Measurements from ENCODE around the gene LGALS3BP.

Gene LGALS3BP

GRCh38 chr17:78934681-78935418 is 44.9 kb downstream of the LGALS3BP start:
- DNase-seq: no peak

GRCh38 chr17:78933959-78934568 is 45.7 kb downstream of the LGALS3BP start:
- peak; percentile 99 for DNase-seq

DNA sequence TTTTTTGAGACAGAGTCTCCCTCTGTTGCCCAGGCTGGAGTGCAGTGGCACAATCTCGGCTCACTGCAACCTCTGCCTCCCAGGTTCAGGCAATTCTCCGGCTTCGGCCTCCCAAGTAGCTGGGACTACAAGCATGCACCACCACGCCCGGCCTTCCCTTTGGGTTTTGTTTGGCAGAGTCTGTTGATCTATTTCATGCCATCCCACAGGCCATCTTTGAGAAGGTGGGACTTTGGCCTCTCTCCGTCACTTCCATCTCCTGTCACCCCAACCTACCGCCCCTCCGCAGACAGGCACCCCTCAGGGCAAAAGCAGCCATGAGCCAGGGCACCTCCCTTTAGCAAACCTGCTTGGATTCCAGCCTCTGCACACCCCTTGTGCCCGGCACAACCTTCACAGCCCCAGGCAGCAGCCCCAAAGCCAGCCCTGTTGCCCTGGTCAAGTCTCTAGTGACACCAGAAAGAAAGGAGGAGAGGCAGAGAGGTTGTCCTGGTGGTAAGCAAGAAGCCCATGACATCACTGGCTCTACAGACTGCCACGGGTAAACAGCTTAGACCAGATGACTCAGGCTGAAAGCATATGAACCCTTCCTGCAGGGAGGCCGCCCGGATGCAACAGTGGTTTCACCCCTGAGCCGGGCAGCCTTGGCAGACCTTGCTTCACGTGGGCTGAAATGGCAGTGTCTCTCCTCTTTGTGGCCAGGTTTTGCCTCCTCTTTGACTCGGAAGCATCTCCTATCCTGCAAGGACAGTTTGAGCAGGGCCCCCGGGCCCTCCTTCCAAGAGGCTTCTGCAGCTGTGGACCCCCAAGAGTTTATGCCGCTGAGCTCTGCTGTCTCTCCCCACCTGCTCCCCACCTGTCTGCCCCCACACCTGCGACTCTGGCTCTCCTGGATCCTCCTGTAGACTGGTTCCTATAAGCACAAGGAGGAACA is 46.4 kb downstream of the LGALS3BP start:
- DNase-seq: no peak

DNA sequence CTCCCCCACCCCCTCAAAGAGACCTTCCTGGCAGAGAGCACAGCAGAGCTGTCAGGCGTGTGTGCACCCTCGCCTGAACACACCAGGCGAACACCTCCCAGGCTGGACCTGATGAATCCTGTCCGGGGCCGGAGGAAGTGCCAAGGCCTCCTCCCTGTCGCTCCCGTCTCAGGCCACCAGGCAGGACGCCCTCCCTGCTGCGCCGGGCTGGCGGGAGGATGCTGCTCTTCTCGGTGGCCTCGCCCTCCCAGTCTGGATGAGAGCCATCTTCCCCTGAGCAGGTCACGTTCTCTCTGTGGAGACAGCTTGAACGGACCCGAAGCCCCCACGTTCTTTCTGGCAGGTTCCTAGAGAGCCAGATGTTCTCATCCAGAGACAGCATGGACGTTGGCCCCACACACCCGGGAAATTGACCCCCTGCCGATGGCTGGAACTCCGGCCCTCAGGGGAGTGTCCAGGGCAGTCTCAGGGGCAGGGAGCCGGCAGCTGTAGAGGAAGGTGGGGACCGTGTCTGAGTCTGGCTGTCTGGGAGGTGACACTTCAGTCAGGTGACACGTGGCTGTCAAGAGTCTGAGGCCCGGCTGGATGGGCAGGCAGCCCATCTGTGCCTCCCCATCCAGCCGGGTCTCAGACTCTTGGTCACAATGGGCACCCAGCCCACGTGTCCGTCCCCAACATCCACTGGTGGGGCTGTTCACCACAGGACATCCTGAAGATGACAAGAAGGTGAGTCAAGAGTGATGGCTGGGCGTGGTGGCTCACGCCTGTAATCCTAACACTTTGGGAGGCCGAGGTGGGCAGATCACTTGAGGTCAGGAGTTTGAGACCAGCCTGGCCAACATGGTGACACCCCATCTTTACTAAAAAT is 49.6 kb downstream of the LGALS3BP start:
- no peak for DNase-seq

- peak; percentile 92 for DNase-seq
Observed at GRCh38 chr17:78925662-78926555, 53.8 kb downstream of the LGALS3BP start.

- DNase-seq: peak; percentile 94
Observed at GRCh38 chr17:78925234-78925633, 54.5 kb downstream of the LGALS3BP start, which contains the start of gene TIMP2. Gene TIMP2 (minus strand): TSS chr17:78925387. CDS start chr17:78925088, 299 bp downstream.

GRCh38 chr17:78924481-78925151 is 55.1 kb downstream of the LGALS3BP start:
- peak; percentile 72 for DNase-seq

DNA sequence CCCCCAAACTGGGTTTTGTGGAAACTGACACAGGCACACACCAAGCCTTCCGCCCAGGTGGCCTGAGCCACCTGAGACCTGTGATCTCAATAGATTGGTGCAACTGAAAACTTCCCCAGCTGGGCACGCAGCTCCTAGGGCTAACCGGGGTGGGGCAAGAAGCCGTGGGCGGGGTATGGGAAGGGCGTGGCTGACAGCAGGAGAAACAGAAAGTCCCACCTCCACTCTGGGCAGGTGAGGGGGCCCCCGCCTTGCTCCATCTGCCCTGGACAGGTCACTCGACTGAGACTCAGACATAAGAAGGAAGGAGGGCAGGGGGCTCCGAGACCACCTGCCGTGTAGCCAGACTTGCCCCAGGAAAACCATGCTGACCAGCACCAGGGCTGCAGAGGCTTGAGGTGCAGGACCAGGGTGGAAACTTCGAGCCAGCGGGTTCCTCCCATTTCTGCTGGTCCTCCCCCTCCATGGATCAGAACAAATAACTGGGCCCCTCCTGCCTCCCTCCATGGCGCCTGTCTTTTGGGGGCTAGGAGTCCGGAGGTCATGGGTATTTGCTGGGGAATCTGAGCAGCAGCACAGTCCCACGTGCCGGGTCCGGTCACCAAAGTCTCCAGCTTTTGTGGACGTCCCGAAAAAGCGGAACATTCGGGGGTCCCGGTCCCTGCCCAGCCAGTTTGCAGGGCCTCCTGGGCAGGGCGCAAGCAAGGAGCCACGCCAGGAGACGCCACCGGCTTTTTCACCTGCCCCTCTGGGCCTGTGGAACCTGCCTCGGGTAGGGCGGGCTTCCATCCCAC is 55.9 kb downstream of the LGALS3BP start:
- DNase-seq: no peak

DNA sequence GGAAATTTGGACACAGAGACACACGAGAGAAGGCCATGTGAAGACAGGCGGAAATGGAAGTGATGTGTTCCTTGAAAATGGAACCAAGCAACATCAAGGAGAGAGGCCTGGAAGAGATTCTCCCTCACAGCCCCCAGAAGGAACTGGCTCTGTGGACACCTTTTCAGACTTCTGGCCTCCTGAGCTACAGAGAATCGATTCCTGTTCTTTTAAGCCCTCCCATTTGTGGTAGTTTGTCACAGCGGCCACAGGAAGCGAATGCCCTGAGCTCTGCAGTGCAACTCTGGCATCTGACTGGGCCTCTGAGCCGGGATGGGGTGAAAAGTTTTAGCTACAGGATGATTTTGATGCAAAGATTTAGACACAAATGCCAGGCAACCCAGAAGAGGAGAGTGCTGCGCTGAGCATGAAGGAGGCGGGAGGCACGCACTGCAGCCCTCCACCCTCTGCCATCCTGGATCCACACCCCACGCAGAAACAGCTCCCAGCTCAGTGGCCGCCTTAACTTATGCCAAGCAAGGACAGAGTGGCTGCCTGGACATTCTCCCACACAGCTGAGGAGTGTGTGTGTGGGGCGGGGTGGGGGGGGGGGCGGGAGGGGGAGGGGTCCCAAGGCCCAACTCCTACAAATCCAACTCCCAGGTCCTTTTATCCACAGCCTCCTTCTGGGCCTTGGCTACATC is 56.8 kb downstream of the LGALS3BP start:
- DNase-seq: no peak

- peak; percentile 67 for DNase-seq
Observed at GRCh38 chr17:78921437-78921971, 58.2 kb downstream of the LGALS3BP start.
